ENCODE measurements around the gene PRSS1.

- TF ChIP-seq CTCF (IDR thresholded peaks at IDR 0.05; ENCODE audit: extremely low read depth in 1 of 2, insufficient read depth in 1 of 2, low read depth in 1 of 2, low read length in 2 of 2) (no peak), MAX (IDR thresholded peaks at IDR 0.05; ENCODE audit: insufficient read depth, insufficient read length) (no peak), GATA2 (IDR thresholded peaks at IDR 0.05; ENCODE audit: insufficient read depth, insufficient read length, low read depth, low read length) (no peak)
Measured at GRCh38 chr7:142733271-142733670, 16.0 kb upstream of the PRSS1 start.

Data from endothelial cell of umbilical vein (primary cell).